ENCODE data around the gene GLA.

- no peak for TF ChIP-seq CTCF (IDR thresholded peaks at IDR 0.05)
- TF ChIP-seq EZH2 (IDR thresholded peaks at IDR 0.05), result no peak
These were observed 11.8 kb upstream of the GLA start for GRCh38 chrX:101419489-101419888.
